22Rv1 (cell line): ENCODE measurements around the gene ALKBH6.
"Not testable (repeated sequence)": the region's sequence is repeated elsewhere in the genome, so short reads cannot be mapped to it uniquely, and the experiment has no call there.

Experiments used
- H3K27ac ChIP-seq: fragments of 450-650 bp; 2 replicates; pipeline ENCODE4 v1.5.1; 2017
- CTCF ChIP-seq: fragments of 450-650 bp; IDR thresholded peaks from 2 replicates; pipeline ENCODE4 v1.5.1; 2017; ENCODE audit warnings: mild to moderate bottlenecking
- ZFX ChIP-seq: fragments of 450-650 bp; IDR thresholded peaks from 2 replicates; pipeline ENCODE4 v1.6.1; 2017; ENCODE audit warnings: antibody characterized with exemption, borderline replicate concordance

The ALKBH6 gene

DNA sequence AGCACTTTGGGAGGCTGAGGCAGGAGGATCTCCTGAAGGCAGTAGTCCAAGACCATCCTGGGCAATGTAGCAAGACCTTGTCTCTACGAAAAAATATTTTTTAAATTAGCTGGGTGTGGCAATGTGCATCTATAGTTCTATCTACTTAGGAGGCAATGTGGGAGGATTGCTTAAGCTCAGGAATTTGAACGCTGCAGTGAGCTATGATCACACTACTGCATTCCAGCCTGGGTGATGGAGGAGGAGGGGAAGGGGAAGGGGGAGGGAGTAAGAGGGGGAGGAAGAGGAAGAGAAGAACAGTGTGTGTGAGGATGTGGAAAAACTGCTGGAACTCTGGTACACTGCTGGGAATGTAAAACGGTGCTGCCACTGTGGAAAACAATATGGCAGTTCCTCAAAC, 27.8 kb upstream of the ALKBH6 start:
- TF ChIP-seq CTCF (no peak), ZFX (no peak)
- no peak overlapping the region for H3K27ac ChIP-seq

DNA sequence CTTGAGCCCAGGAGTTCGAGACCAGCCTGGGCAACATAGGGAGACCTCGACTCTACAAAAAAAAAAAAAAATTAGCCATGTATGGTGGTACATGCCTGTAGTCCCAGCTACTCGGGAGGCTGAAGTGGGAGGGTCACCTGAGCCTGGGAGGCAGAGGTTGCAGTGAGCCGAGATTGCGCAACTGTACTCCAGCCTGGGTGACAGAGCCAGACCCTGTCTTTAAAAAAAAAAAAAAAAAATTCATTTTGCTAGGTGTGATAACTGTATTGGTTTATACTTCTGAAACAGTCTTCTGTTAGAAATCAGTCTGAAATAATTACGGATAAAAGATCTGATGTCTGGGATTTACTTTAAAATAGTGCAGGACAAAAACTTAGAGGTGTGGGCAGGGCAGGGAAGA, 27.1 kb upstream of the ALKBH6 start:
- not testable (repeated sequence) for H3K27ac ChIP-seq

DNA sequence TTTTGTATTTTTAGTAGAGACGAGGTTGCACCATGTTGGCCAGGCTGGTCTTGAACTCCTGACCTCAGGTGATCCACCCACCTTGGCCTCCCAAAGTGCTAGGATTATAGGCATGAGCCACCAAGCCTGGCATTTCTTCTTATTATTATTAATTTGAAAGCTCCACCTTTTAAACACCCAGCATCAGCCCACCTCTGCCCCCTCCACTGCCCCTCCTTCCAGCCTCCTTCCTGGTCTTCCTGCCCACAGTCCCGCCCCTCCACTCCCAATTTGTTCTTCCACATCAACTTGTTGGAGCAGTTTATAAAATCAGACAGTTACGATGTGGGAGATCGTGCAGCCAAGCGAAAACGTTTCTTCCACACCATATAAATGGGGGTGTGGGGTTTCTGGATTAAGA, 26.5 kb upstream of the ALKBH6 start:
- TF ChIP-seq ZFX: no peak
- TF ChIP-seq CTCF: no peak
- H3K27ac ChIP-seq: no peak overlapping the region

DNA sequence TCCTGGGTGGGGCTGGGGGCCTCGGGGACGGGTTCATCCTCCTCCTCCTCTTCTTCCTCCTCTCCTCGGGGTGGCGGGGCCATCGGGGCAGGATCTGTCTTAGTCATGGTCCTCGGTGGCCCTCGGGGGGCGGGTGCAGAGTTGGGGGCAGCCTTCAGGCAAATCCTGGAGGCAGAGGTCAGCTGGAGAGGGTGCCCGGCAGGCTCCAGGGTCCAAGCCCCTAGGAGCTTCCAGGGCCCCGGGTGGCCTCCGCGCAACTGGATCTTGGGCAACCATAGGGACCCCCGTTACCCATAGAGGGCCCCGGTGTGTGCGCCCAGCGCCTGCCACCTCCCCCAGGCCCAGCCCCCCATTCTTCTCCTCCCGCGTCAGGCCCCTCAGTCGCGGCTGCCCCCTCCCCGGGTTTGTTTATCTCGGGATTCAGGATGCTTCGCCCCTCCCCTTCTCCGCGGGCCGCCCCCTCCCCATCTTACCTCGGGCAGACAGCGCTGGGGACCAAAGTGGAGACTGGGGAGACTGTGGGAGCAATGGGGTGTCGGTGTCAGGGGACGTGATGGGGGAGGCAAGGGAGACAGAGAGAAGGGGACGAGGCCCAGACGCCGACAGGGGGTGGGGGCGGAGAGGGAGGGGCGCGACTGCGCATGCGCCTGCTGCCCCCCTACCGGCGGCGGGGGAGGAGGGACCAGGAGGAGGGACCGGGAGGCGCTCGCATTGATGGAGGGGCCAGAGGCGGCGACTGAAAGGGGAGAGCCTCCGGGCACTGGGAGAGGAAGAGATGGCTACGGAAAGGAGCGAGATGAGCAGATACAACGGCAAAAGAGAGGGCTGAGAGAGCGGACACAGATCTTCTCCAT, 18.5 kb upstream of the ALKBH6 start, which contains the start of gene CLIP3:
Gene CLIP3, minus strand, starts transcription at position 623 of the 854 bp plus-strand sequence. Its CDS starts 516 bp downstream, at position 107.
- TF ChIP-seq ZFX: no peak
- no peak for TF ChIP-seq CTCF
- no peak within 1 kb of the TSS for H3K27ac ChIP-seq

DNA sequence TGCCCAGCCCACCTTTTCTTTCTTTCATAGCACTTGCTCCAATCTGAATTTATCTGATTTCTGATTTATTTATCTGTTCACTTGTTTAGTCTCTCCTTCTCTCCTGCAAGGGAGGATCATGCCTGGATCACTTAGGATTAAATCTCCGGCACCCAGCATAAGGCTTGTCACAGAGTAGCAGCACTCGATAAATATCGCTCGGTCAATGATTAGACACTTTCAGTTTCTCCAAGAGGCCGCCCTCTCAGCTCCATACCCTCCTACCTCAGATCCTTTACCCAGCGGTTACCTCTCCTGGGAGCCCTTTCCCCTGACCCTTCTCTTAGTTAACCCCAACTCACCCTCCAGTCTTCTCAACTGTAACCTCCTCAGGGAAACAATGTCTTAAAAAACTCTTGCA, 17.3 kb upstream of the ALKBH6 start:
- TF ChIP-seq ZFX (no peak), CTCF (no peak)
- H3K27ac ChIP-seq: no peak overlapping the region

DNA sequence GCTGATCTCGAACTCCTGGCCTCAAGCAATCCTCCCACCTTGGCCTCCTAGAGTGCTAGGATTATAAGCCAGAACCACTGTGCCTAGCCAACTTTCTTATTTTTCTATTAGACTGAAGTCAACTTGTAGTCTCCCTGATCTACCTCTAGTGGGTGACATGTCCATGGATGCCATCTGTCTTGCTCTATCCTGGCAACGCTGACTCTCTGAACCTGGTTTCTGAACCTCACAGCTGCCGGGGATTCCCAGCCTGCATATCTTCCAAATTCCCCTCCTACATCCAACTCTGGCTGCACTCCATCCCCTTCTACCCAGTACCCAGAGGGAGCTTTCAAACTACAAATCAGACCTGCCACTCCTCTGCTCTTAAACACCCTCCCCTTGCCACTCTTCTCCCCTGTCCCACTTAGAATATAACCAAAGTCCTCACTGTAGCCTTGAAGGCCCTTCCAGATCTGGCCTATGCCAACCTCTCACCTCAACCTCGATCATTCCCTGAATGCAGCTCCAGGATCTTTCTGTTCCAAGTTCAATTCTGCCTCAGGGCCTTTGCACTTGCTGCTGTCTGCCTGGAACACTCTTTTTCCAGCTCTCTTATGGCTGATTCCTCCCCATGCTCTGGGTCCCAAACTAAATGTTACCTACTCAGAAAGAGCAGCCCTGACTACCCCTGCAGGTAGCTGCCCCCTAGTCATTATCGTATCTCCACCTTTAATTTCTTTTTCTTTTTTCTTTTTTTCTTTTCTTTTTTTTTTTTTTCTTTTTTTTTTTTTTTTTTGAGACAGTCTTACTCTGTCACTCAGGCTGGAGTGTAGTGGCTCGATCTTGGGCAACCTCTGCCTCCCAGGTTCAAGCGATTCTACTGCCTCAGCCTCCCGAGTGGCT, 16.5 kb upstream of the ALKBH6 start:
- H3K27ac ChIP-seq: peak overlapping the region; percentile 27; the same call in 1 of the 2 replicates
- no peak for TF ChIP-seq ZFX
- TF ChIP-seq CTCF: no peak

DNA sequence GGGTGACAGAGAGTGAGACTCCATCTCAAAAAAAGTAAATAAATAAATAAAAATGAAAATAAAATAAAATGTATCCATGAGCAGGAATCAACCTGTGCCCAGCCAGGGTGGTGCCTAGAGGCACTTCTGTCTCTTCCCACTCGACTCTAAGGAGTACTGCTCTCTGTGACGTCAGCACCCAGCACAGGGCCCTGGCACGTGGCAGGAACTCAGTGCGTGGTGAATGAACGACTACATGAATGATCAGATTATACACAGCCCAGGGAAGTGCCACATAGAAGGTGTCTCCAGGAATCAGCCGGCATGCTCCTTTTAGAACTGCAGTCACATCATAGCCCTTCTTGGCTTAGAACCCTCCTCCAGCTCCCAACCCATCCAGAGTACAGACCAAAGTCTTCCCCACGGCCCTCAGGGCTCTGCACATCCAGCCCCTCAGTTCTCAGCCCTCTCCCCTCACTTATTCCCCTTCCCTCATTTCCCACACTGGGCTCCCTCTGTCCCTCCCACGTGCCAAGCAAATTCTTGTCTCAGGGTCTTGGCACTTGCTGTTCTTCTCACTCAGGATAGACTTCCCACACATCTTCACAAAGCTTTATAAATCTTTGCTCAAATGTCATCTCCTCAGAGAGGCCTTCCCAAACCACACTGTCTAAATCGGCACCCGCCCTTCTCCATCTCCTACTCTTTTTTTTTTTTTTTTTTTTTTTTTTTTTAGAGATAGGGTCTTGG, 14.5 kb upstream of the ALKBH6 start:
- H3K27ac ChIP-seq: no peak overlapping the region
- no peak for TF ChIP-seq CTCF
- TF ChIP-seq ZFX: no peak
